HepG2 (cell line): Measurements from ENCODE around the gene EPO. TPM values are rescaled to one million over a fixed set of nuclear protein-coding genes. Genes with fewer than 3 reads are reported as not detected.
"Not testable (repeated sequence)": the region's sequence is repeated elsewhere in the genome, so short reads cannot be mapped to it uniquely, and the experiment has no call there.

Experiments used
- ATAC-seq: fragments of 200-7000 bp; cut with Tn5 transposase; 3 replicates; pipeline ENCODE4 v1.9.1; 2020; ENCODE audit warnings: mild to moderate bottlenecking, moderate library complexity
- BruUV-seq: library from RNA; stranded (reverse); fragments of 400-500 nt; replicated peaks from 2 replicates; lab custom pipeline; 2021; lab: Mats Ljungman, UMichigan
- CTCF ChIA-PET: fragments of 300-600 bp; formaldehyde crosslinking; extraction: SDS; loops from one replicate; lab custom pipeline; 2021; ENCODE audit warnings: low total read pairs, inconsistent platforms, low intra/inter-chr PET ratio; lab: Yijun Ruan, JAX
- POLR2A ChIA-PET: fragments of 350-600 bp; sonication (Branson Sonifier 250); formaldehyde crosslinking; loops from one replicate; lab custom pipeline; 2020; ENCODE audit warnings: antibody characterized with exemption, inconsistent platforms; lab: Yijun Ruan, JAX
- DNase-seq: peaks from one replicate; pipeline ENCODE4 v3.0.0-alpha.2; 2015; ENCODE audit warnings: low spot score
- FAIRE-seq: peaks from 3 replicates; lab custom pipeline; 2011; peaks lifted over from hg19 to GRCh38; lab: Jason Lieb, UNC
- H2AFZ ChIP-seq: one replicate; pipeline ENCODE4 v1.6.1; 2011; ENCODE audit warnings: low read length, inconsistent platforms
- H3K27ac ChIP-seq: fragments of 300-600 bp; 3 replicates; pipeline ENCODE4 v1.8.0; 2011; ENCODE audit warnings: mixed run types, mild to moderate bottlenecking, mixed read lengths, low read length, inconsistent platforms; ENCODE audit not compliant: insufficient read depth; ENCODE audit errors: extremely low read length
- H3K27me3 ChIP-seq, 2 experiments: fragments of 200-600 bp in 1 of 2; 2 replicates in 1 of 2; 3 replicates in 1 of 2; pipeline versions ENCODE4 v1.6.0 to v1.8.0; 2011; ENCODE audit warnings: low read length in 2 of 2, mild to moderate bottlenecking in 2 of 2, moderate library complexity in 2 of 2, inconsistent platforms in 1 of 2; ENCODE audit not compliant: insufficient read depth in 2 of 2, control insufficient read depth in 1 of 2
- H3K36me3 ChIP-seq, 2 experiments: fragments of 200-600 bp in 1 of 2; replicated peaks in 1 of 2; 2 replicates in 1 of 2; 3 replicates in 1 of 2; pipeline versions ENCODE4 v1.5.1 to v1.8.0; 2011; ENCODE audit warnings: low read length in 2 of 2, inconsistent platforms in 1 of 2; ENCODE audit not compliant: insufficient read depth in 2 of 2, control insufficient read depth in 1 of 2
- H3K4me1 ChIP-seq: 2 replicates; pipeline ENCODE4 v1.5.1; 2012; ENCODE audit warnings: low read length, inconsistent platforms; ENCODE audit not compliant: insufficient read depth
- H3K4me2 ChIP-seq: 2 replicates; pipeline ENCODE4 v1.6.0; 2011; ENCODE audit warnings: low read depth, low read length, inconsistent platforms
- H3K4me3 ChIP-seq, 3 experiments: fragments of 200-600 bp in 1 of 3; sonication (generic), shearing (Covaris generic) in 1 of 3; replicated peaks in 1 of 3; 2 replicates each; pipeline ENCODE4 v1.5.1; 2011 to 2016; ENCODE audit warnings: low read length in 3 of 3, inconsistent platforms in 2 of 3, low read depth in 2 of 3, mild to moderate bottlenecking in 2 of 3, control low read depth in 1 of 3, mixed read lengths in 1 of 3; ENCODE audit not compliant: insufficient read depth in 1 of 3
- H3K79me2 ChIP-seq: one replicate; pipeline ENCODE4 v1.6.1; 2011; ENCODE audit warnings: low read length, inconsistent platforms; ENCODE audit not compliant: insufficient read depth
- H3K9ac ChIP-seq: 2 replicates; pipeline ENCODE4 v1.6.0; 2011; ENCODE audit warnings: mild to moderate bottlenecking, low read depth, low read length, inconsistent platforms; ENCODE audit not compliant: insufficient read depth
- H3K9me3 ChIP-seq: 2 replicates; pipeline ENCODE4 v1.5.1; 2012; ENCODE audit warnings: mild to moderate bottlenecking, low read length
- H4K20me1 ChIP-seq: 2 replicates; pipeline ENCODE4 v1.6.0; 2011; ENCODE audit warnings: inconsistent platforms, mild to moderate bottlenecking, low read length, moderate library complexity; ENCODE audit not compliant: insufficient read depth
- ARNT2 ChIP-seq: sonication (generic); formaldehyde crosslinking; IDR thresholded peaks from 2 replicates; pipeline ENCODE4 v1.8.0; 2022; ENCODE audit warnings: mild to moderate bottlenecking, low read depth, missing genetic modification reagents, moderate library complexity
- ELF1 ChIP-seq: sonication (generic); formaldehyde crosslinking; IDR thresholded peaks from 2 replicates; pipeline ENCODE4 v1.4.0; 2020; ENCODE audit warnings: missing genetic modification reagents
- PLRG1 ChIP-seq: fragments of 450-650 bp; conservative IDR thresholded peaks from 2 replicates; pipeline ENCODE4 v1.6.1; 2016
- TBX3 ChIP-seq: fragments of 450-650 bp; IDR thresholded peaks from 2 replicates; pipeline ENCODE4 v1.6.1; 2017; ENCODE audit warnings: antibody characterized with exemption, mild to moderate bottlenecking, inconsistent platforms, borderline replicate concordance
- TCF12 ChIP-seq, 2 experiments: fragments of 450-650 bp in 1 of 2; sonication (generic) in 1 of 2; formaldehyde crosslinking in 1 of 2; IDR thresholded peaks; 2 replicates each; pipeline versions ENCODE4 v1.6.1 to v1.8.0; 2017 to 2022; ENCODE audit warnings: antibody characterized with exemption in 1 of 2, mild to moderate bottlenecking in 1 of 2, missing genetic modification reagents in 1 of 2, moderate library complexity in 1 of 2
- TOE1 ChIP-seq: sonication (generic); formaldehyde crosslinking; IDR thresholded peaks from 2 replicates; pipeline ENCODE4 v1.4.0; 2020; ENCODE audit warnings: mild to moderate bottlenecking, missing genetic modification reagents
- ZNF121 ChIP-seq: sonication (generic); formaldehyde crosslinking; IDR thresholded peaks from 2 replicates; pipeline ENCODE4 v1.5.0; 2020; ENCODE audit warnings: mild to moderate bottlenecking, missing genetic modification reagents
- ZNF513 ChIP-seq: sonication (generic); formaldehyde crosslinking; conservative IDR thresholded peaks from 2 replicates; pipeline ENCODE4 v1.5.0; 2020; ENCODE audit warnings: missing genetic modification reagents
- ZNF589 ChIP-seq: sonication (generic); formaldehyde crosslinking; conservative IDR thresholded peaks from 2 replicates; pipeline ENCODE4 v1.8.0; 2022; ENCODE audit warnings: mild to moderate bottlenecking, moderate library complexity, missing genetic modification reagents
- ZSCAN9 ChIP-seq: IDR thresholded peaks from 2 replicates; pipeline ENCODE4 v1.6.1; 2016; ENCODE audit warnings: borderline replicate concordance
- WGBS: methylation state at CpG from one replicate; pipeline ENCODE4 v1.1.6; 2017; ENCODE audit warnings: low lambda C conversion rate; 5-methylcytosine and 5-hydroxymethylcytosine counted together
- in situ Hi-C: cut with HindIII; loops from 2 replicates; pipeline ENCODE4 v1.10.0; 2017; ENCODE audit warnings: low pct_unique_long_range_greater_than_20kb; ENCODE audit not compliant: extremely low pct_ligation_motif_present
- intact Hi-C: fragments of 100-400 bp; cut with micrococcal nuclease; formaldehyde crosslinking; loops from one replicate; pipeline ENCODE4 v1.10.0; 2022; ENCODE audit not compliant: unreplicated experiment
- polyA plus RNA-seq, 8 experiments: library from polyadenylated mRNA; depleted of rRNA in 3 of 8; stranded (reverse) in 7 of 8; unstranded in 1 of 8; fragments of >200 nt; fragmentation: Illumina TruSeq in 4 of 8; extraction: Trizol in 4 of 8; gene quantifications; 2 replicates each; pipeline versions ENCODE4 v1.2.1 to v1.2.3, GENCODE V29; 2011 to 2016; ENCODE audit warnings: low read depth in 4 of 8, missing spikeins in 1 of 8, mixed read lengths in 1 of 8; ENCODE audit not compliant: insufficient read depth in 1 of 8
- total RNA-seq, 5 experiments: library from RNA; depleted of rRNA; stranded (reverse); fragments of >200 nt; fragmentation: Illumina TruSeq; extraction: Trizol; gene quantifications; 2 replicates each; pipeline ENCODE4 v1.2.3, GENCODE V29; 2016; ENCODE audit warnings: low read depth in 1 of 5
- TF ChIP-seq, protein P1 (sequence below): IDR thresholded peaks from 2 replicates; pipeline ENCODE4 v1.4.0; 2020; ENCODE audit warnings: mild to moderate bottlenecking, missing genetic modification reagents

Gene EPO
- total and polyA plus RNA-seq, 2 of the 13 experiments (the other 11 are each of a cell fraction or from before 2014, with no cell fraction given): 10.3 to 25.7 TPM

- H3K36me3 ChIP-seq, BruUV-seq, FAIRE-seq, DNase-seq, ATAC-seq, H3K9ac ChIP-seq, in situ Hi-C loops, intact Hi-C loops, H3K9me3 ChIP-seq, H2AFZ ChIP-seq, H3K79me2 ChIP-seq, H3K27me3 ChIP-seq, H4K20me1 ChIP-seq: not testable (repeated sequence)
- ChIA-PET CTCF (interaction anchor here (4.6 kb wide), 1 partner anchor 19 kb away, joined by 37 read pairs; the partner anchor contains the start of gene POP7), POLR2A (interaction anchor here (2.5 to 5.9 kb wide), 2 partner anchors 18 to 19 kb away, joined by 23 to 59 read pairs; partner anchors contain the start of gene POP7)
- peak overlapping the region; percentile 92; the same call in 1 of the 2 replicates for H3K4me2 ChIP-seq
- H3K4me1 ChIP-seq: peaks cover 90% of the 10 kb centered on the region
- 94% methylated on average over 2 of the region's 2 CpGs for WGBS
- peak overlapping the region in 1 of 3 experiments; percentile 46; a peak in 2 of 6 replicates for H3K4me3 ChIP-seq
- H3K27ac ChIP-seq: peak overlapping the region; percentile 44
- TF ChIP-seq ZNF121 (CRISPR knock-in tag): peak; percentile 82
Measured at GRCh38 chr7:100724364-100724763, 4.1 kb downstream of the EPO start.

DNA sequence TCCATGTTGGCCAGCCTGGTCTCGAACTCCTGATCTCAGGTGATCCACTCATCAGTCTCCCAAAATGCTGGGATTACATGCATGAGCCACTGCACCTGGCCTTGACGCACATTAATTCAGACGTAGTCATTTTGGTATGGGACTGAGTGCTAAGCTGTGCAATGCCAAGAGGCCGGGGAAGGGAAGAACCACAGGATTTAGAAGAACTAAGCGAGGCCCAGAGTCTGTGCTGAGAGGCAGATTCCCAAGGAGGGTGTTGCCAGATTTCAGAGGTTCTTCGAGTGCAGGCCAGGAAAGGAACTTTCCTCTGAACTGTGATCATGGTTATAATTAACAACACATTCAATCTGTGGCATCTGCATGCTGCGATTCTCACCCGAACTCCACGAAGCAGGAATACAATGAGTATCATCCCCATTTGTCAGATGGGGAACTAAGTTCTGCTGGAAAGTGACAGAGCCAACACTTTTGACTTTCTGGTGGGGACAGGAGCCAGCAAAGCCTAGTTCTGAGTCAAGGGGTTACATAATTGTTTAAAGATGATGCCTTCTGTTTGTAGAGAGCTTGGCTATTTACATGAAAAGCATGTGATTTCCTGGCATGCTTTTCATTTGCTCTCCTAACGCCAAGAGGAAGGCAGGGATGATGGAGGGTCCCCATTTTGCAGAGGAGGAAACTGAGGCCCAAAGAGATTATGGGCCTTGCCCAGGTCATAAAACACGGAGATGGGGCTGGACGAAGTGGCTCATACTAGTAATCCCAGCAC, 6.9 kb downstream of the EPO start:
- POLR2A ChIA-PET: interaction anchor here (1.6 kb wide), 1 partner anchor 21 kb away, joined by 6 read pairs; the partner anchor contains the start of gene POP7
- no peak for TF ChIP-seq TCF12 (IDR thresholded peaks at IDR 0.05)
- TF ChIP-seq TCF12 (CRISPR knock-in tag; IDR thresholded peaks at IDR 0.05): no peak
- no peak for TF ChIP-seq ZNF513
- no peak for TF ChIP-seq ZSCAN9 (CRISPR knock-in tag)
- TF ChIP-seq, protein P1, sequence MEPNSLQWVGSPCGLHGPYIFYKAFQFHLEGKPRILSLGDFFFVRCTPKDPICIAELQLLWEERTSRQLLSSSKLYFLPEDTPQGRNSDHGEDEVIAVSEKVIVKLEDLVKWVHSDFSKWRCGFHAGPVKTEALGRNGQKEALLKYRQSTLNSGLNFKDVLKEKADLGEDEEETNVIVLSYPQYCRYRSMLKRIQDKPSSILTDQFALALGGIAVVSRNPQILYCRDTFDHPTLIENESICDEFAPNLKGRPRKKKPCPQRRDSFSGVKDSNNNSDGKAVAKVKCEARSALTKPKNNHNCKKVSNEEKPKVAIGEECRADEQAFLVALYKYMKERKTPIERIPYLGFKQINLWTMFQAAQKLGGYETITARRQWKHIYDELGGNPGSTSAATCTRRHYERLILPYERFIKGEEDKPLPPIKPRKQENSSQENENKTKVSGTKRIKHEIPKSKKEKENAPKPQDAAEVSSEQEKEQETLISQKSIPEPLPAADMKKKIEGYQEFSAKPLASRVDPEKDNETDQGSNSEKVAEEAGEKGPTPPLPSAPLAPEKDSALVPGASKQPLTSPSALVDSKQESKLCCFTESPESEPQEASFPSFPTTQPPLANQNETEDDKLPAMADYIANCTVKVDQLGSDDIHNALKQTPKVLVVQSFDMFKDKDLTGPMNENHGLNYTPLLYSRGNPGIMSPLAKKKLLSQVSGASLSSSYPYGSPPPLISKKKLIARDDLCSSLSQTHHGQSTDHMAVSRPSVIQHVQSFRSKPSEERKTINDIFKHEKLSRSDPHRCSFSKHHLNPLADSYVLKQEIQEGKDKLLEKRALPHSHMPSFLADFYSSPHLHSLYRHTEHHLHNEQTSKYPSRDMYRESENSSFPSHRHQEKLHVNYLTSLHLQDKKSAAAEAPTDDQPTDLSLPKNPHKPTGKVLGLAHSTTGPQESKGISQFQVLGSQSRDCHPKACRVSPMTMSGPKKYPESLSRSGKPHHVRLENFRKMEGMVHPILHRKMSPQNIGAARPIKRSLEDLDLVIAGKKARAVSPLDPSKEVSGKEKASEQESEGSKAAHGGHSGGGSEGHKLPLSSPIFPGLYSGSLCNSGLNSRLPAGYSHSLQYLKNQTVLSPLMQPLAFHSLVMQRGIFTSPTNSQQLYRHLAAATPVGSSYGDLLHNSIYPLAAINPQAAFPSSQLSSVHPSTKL (CRISPR knock-in tag): peak; percentile 38
- TF ChIP-seq TBX3: no peak
- TF ChIP-seq ELF1 (CRISPR knock-in tag): no peak
- no peak for TF ChIP-seq ARNT2 (CRISPR knock-in tag)
- TF ChIP-seq ZNF589 (CRISPR knock-in tag): no peak
- no peak for TF ChIP-seq TOE1
- TF ChIP-seq PLRG1: no peak

More for the DNA sequence above, 6.9 kb downstream of the EPO start:
- Histone ChIP-seq H3K9me3 (no peaks in the 10 kb centered on the region), H3K27ac (no peak overlapping the region), H3K36me3 (no peaks in the 10 kb centered on the region), H3K9ac (no peak overlapping the region), H4K20me1 (no peaks in the 10 kb centered on the region), H2AFZ (no peak overlapping the region), H3K4me3 (no peak overlapping the region), H3K79me2 (peaks cover 3% of the 10 kb centered on the region), H3K4me1 (peaks cover 88% of the 10 kb centered on the region), H3K27me3 (no peaks in the 10 kb centered on the region; a peak in 1 of 5 replicates), H3K4me2 (peak overlapping the region; percentile 38)
- WGBS: 19% methylated on average over 12 of the region's 12 CpGs
- intact Hi-C loops (no loop called here), in situ Hi-C loops (no loop called here)
- DNase-seq (peak; percentile 32), FAIRE-seq (peak; percentile 4), ATAC-seq (no peak; the same call in 2 of the 3 replicates)
- no TSS peak for BruUV-seq
- CTCF ChIA-PET: interaction anchor here (1.5 to 4.6 kb wide), 2 partner anchors 22 to 125 kb away, joined by 3 to 37 read pairs; partner anchors contain the start of genes POP7 and SLC12A9
